GM12878 (cell line): ENCODE data around the gene CD63. TPM values are rescaled to one million over a fixed set of nuclear protein-coding genes. Genes with fewer than 3 reads are reported as not detected.
A peak's percentile ranks its signal among the peaks of the same experiment; 100 is the strongest.

Experiments
- ATAC-seq: fragments of 200-7000 bp; cut with Tn5 transposase; 3 replicates; pipeline ENCODE4 v1.9.1; 2020; ENCODE audit warnings: mild to moderate bottlenecking, moderate library complexity
- BruUV-seq: library from RNA; stranded (reverse); fragments of 400-500 nt; replicated peaks from 2 replicates; lab custom pipeline; 2021; lab: Mats Ljungman, UMichigan
- CTCF ChIA-PET: fragments of 300-600 bp; sonication (Branson Sonifier 250); formaldehyde crosslinking; extraction: SDS; loops from one replicate; lab custom pipeline; 2021; ENCODE audit warnings: inconsistent platforms; lab: Yijun Ruan, JAX
- POLR2A ChIA-PET: fragments of 350-600 bp; formaldehyde crosslinking; extraction: SDS; loops from one replicate; lab custom pipeline; 2021; ENCODE audit warnings: inconsistent platforms; lab: Charles Lee
- RAD21 ChIA-PET: fragments of 300-600 bp; sonication (Branson Sonifier 250); formaldehyde crosslinking; loops from one replicate; lab custom pipeline; 2023; ENCODE audit warnings: antibody characterized with exemption; ENCODE audit not compliant: unreplicated experiment; lab: Charles Lee
- SMC1A ChIA-PET: fragments of 300-600 bp; sonication (Branson Sonifier 250); formaldehyde crosslinking; loops from one replicate; lab custom pipeline; 2023; ENCODE audit not compliant: unreplicated experiment, uncharacterized antibody; lab: Charles Lee
- DNase-seq: peaks from one replicate; pipeline ENCODE4 v3.0.0-alpha.2; 2011; ENCODE audit warnings: low read depth, low spot score
- FAIRE-seq: peaks from 3 replicates; lab custom pipeline; 2011; peaks lifted over from hg19 to GRCh38; lab: Jason Lieb, UNC
- H2AFZ ChIP-seq: 2 replicates; pipeline ENCODE4 v1.6.0; 2011; ENCODE audit warnings: low read depth, low read length, control low read depth; ENCODE audit not compliant: control insufficient read depth
- H3K27ac ChIP-seq: 2 replicates; pipeline ENCODE4 v1.5.1; 2011; ENCODE audit warnings: control low read depth; ENCODE audit not compliant: control insufficient read depth, insufficient read depth
- H3K27me3 ChIP-seq, 2 experiments: replicated peaks in 1 of 2; 2 replicates each; pipeline versions ENCODE4 v1.6.0 to v1.6.1; 2011; ENCODE audit warnings: low read length in 1 of 2; ENCODE audit not compliant: control insufficient read depth in 2 of 2, insufficient read depth in 2 of 2
- H3K36me3 ChIP-seq, 2 experiments: 2 replicates each; pipeline ENCODE4 v1.5.1; 2011; ENCODE audit warnings: low read length in 1 of 2; ENCODE audit not compliant: control insufficient read depth in 2 of 2, insufficient read depth in 2 of 2
- H3K4me1 ChIP-seq: 2 replicates; pipeline ENCODE4 v1.6.1; 2011; ENCODE audit warnings: mild to moderate bottlenecking, low read length, moderate library complexity, mixed read lengths; ENCODE audit not compliant: control insufficient read depth, insufficient read depth
- H3K4me2 ChIP-seq: 2 replicates; pipeline ENCODE4 v1.6.0; 2011; ENCODE audit warnings: control low read depth; ENCODE audit not compliant: control insufficient read depth, insufficient read depth
- H3K4me3 ChIP-seq: fragments of 200-600 bp; sonication (generic); 2 replicates; pipeline ENCODE4 v1.5.1; 2016
- H3K79me2 ChIP-seq: 2 replicates; pipeline ENCODE4 v1.6.0; 2011; ENCODE audit warnings: low read length; ENCODE audit not compliant: control insufficient read depth, insufficient read depth
- H3K9ac ChIP-seq: 2 replicates; pipeline ENCODE4 v1.8.0; 2011; ENCODE audit warnings: low read length, control low read depth, mixed read lengths; ENCODE audit not compliant: control insufficient read depth, insufficient read depth
- H3K9me3 ChIP-seq: replicated peaks from 3 replicates; pipeline ENCODE4 v1.5.1; 2011; ENCODE audit warnings: mild to moderate bottlenecking, low read length; ENCODE audit not compliant: control insufficient read depth, insufficient read depth
- H4K20me1 ChIP-seq: 2 replicates; pipeline ENCODE4 v1.6.0; 2011; ENCODE audit not compliant: control insufficient read depth, insufficient read depth
- BHLHE40 ChIP-seq, 2 experiments: fragments of 450-650 bp in 1 of 2; IDR thresholded peaks; 2 replicates each; pipeline ENCODE4 v1.6.1; 2011 to 2017; ENCODE audit warnings: low read depth in 2 of 2, borderline replicate concordance in 1 of 2, improper control_type of control experiment in 1 of 2, low read length in 1 of 2, mild to moderate bottlenecking in 1 of 2
- PAX5 ChIP-seq: IDR thresholded peaks from 2 replicates; pipeline ENCODE4 v1.6.1; 2011; ENCODE audit warnings: low read depth, low read length, borderline replicate concordance
- SP1 ChIP-seq: IDR thresholded peaks from one replicate; pipeline ENCODE4 v1.6.1; 2011; ENCODE audit warnings: low read depth, low read length
- SUPT20H ChIP-seq: IDR thresholded peaks from 2 replicates; pipeline ENCODE4 v1.6.1; 2011; ENCODE audit warnings: low read depth, mild to moderate bottlenecking, low read length, moderate library complexity, borderline replicate concordance; ENCODE audit not compliant: control insufficient read depth
- USF2 ChIP-seq: IDR thresholded peaks from 2 replicates; pipeline ENCODE4 v1.6.1; 2011; ENCODE audit warnings: low read depth, low read length, improper control_type of control experiment, borderline replicate concordance
- WGBS: methylation state at CpG from one replicate; pipeline ENCODE4 v1.1.6; 2016; ENCODE audit warnings: low lambda C conversion rate; ENCODE audit not compliant: insufficient replicate concordance, insufficient coverage; ENCODE audit errors: missing lambda C conversion rate; 5-methylcytosine and 5-hydroxymethylcytosine counted together
- in situ Hi-C: fragments of 300-500 bp; cut with MboI; formaldehyde crosslinking; loops from 9 replicates; pipeline ENCODE4 v1.14.3; 2018; ENCODE audit warnings: mixed read lengths
- intact Hi-C: fragments of 100-400 bp; cut with micrococcal nuclease; formaldehyde crosslinking; loops from one replicate; pipeline ENCODE4 v1.14.2; 2022; ENCODE audit not compliant: unreplicated experiment
- polyA plus RNA-seq, 11 experiments: library from polyadenylated mRNA; depleted of rRNA in 4 of 11; unstranded in 6 of 11; stranded (reverse) in 5 of 11; fragments of >200 nt; fragmentation: Nextera tagmentation in 4 of 11; fragmentation: Illumina TruSeq in 1 of 11; extraction: Ambion mirVana in 4 of 11; extraction: Trizol in 1 of 11; gene quantifications; 1 replicate in 1 of 11; 2 replicates in 10 of 11; pipeline versions ENCODE4 v1.2.1 to v1.2.3, GENCODE V29; 2011 to 2016; ENCODE audit warnings: inconsistent platforms in 2 of 11, missing spikeins in 2 of 11, low read depth in 1 of 11
- total RNA-seq, 4 experiments: library from RNA; depleted of rRNA in 3 of 4; stranded (reverse); fragments of >200 nt in 3 of 4; fragmentation: Illumina TruSeq in 1 of 4; extraction: Trizol in 1 of 4; gene quantifications; 2 replicates each; pipeline versions ENCODE4 v1.2.1 to v1.2.3, GENCODE V29; 2013 to 2021
- TF ChIP-seq, protein P1 (sequence below): fragments of 150-350 bp; IDR thresholded peaks from 2 replicates; pipeline ENCODE4 v1.6.1; 2014; ENCODE audit warnings: mild to moderate bottlenecking, low read depth, low read length

The CD63 gene
- total and polyA plus RNA-seq, 10 of the 15 experiments (the other 5 are each of a cell fraction or from before 2014, with no cell fraction given): 147 to 220 (median 183) TPM

DNA sequence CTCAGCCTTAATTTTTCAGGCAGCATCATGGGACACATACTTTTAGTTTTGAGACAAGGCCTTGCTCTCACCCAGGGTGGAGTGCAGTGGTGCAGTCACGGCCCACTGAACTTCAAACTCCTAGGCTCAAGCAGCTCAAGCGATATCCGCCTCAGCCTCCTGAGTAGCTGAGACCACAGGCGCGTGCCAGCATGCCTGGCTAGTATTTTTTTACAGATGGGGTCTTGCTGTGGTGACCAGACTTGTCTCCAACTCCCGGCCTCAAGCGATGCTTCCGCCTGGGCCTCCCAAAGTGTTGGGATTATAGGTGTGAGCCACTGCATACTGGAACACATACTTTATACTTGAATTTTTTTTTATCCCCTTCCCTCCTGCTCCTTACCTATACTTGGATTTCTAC lies 5.9 kb downstream of the CD63 start:
- ATAC-seq (peak; percentile 21; the same call in 1 of the 3 replicates), DNase-seq (no peak), FAIRE-seq (no peak)
- Histone ChIP-seq H3K4me2 (no peak overlapping the region), H3K9me3 (no peaks in the 10 kb centered on the region), H4K20me1 (no peaks in the 10 kb centered on the region), H3K4me1 (peaks cover 21% of the 10 kb centered on the region), H3K79me2 (peaks cover 6% of the 10 kb centered on the region), H3K4me3 (no peak overlapping the region), H3K36me3 (peaks cover 7% of the 10 kb centered on the region in 2 experiments; a peak in 3 of 4 replicates), H3K27ac (no peak overlapping the region), H2AFZ (no peak overlapping the region), H3K27me3 (no peaks in the 10 kb centered on the region), H3K9ac (no peak overlapping the region)
- ChIA-PET CTCF (interaction anchor here (0.8 to 11.4 kb wide), 9 partner anchors 10 to 998 kb away, joined by 3 to 205 read pairs (median 4); partner anchors contain the start of genes ORMDL2 and SARNP), SMC1A (interaction anchor here (0.6 to 1.6 kb wide), 4 partner anchors 15 to 105 kb away, joined by 3 to 11 read pairs (median 4); no protein-coding TSS in a partner anchor), RAD21 (interaction anchor here (0.8 to 11.0 kb wide), 4 partner anchors 14 to 217 kb away, joined by 3 to 113 read pairs (median 3); no protein-coding TSS in a partner anchor), POLR2A (interaction anchor here (0.8 to 2.3 kb wide), 4 partner anchors 15 to 49 kb away, joined by 3 to 9 read pairs (median 4); no protein-coding TSS in a partner anchor)
- TF ChIP-seq SP1 (no peak), USF2 (no peak), PAX5 (peak; percentile 53; the same call in 1 of the 2 replicates), SUPT20H (no peak), BHLHE40 (IDR thresholded peaks at IDR 0.05; ENCODE audit: borderline replicate concordance in 1 of 2, low read depth in 2 of 2, low read length in 1 of 2) (peak in 1 of 2 experiments; percentile 45; a peak in 1 of 4 replicates)
- TF ChIP-seq, protein P1, sequence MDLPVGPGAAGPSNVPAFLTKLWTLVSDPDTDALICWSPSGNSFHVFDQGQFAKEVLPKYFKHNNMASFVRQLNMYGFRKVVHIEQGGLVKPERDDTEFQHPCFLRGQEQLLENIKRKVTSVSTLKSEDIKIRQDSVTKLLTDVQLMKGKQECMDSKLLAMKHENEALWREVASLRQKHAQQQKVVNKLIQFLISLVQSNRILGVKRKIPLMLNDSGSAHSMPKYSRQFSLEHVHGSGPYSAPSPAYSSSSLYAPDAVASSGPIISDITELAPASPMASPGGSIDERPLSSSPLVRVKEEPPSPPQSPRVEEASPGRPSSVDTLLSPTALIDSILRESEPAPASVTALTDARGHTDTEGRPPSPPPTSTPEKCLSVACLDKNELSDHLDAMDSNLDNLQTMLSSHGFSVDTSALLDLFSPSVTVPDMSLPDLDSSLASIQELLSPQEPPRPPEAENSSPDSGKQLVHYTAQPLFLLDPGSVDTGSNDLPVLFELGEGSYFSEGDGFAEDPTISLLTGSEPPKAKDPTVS: no peak
- in situ Hi-C loops (no loop called here), intact Hi-C loops (no loop called here)
- BruUV-seq: no TSS peak
- WGBS: 58% methylated on average over 8 of the region's 8 CpGs
